Common myeloid progenitor, CD34-positive (primary cell): ENCODE data around the gene FBXO36.
"Not testable (repeated sequence)": the region's sequence is repeated elsewhere in the genome, so short reads cannot be mapped to it uniquely, and the experiment has no call there.

Experiments
- CTCF ChIA-PET: fragments of 350-600 bp; sonication (Branson Sonifier 250); formaldehyde crosslinking; loops from one replicate; lab custom pipeline; 2021; ENCODE audit warnings: antibody characterized with exemption; lab: Charles Lee
- POLR2A ChIA-PET: fragments of 350-600 bp; sonication (Branson Sonifier 250); formaldehyde crosslinking; loops from one replicate; lab custom pipeline; 2021; ENCODE audit warnings: antibody characterized with exemption; lab: Charles Lee
- DNase-seq, 3 donors: peaks; one replicate each; pipeline versions ENCODE4 v3.0.0 to v3.0.0-alpha.2; 2013
- H3K27ac ChIP-seq, 2 experiments: 1 replicate in 1 of 2; 2 replicates in 1 of 2; pipeline ENCODE4 v1.7.0; 2013; ENCODE audit warnings: inconsistent platforms in 2 of 2, low read length in 2 of 2, mild to moderate bottlenecking in 2 of 2, low read depth in 1 of 2, moderate library complexity in 1 of 2; ENCODE audit not compliant: severe bottlenecking in 2 of 2, insufficient read depth in 1 of 2, poor library complexity in 1 of 2
- H3K27me3 ChIP-seq, 5 experiments: replicated peaks in 2 of 5; 1 replicate in 3 of 5; 2 replicates in 2 of 5; pipeline versions ENCODE4 v1.6.1 to v1.7.0; 2013; ENCODE audit warnings: low read length in 4 of 5, mild to moderate bottlenecking in 2 of 5, moderate library complexity in 2 of 5, inconsistent platforms in 1 of 5; ENCODE audit not compliant: insufficient read depth in 5 of 5, control insufficient read depth in 4 of 5
- H3K36me3 ChIP-seq, 4 experiments: 1 replicate in 2 of 4; 2 replicates in 2 of 4; pipeline versions ENCODE4 v1.6.1 to v1.7.0; 2013; ENCODE audit warnings: low read length in 3 of 4, control low read depth in 1 of 4, mild to moderate bottlenecking in 1 of 4; ENCODE audit not compliant: control insufficient read depth in 4 of 4, insufficient read depth in 4 of 4
- H3K4me1 ChIP-seq, 4 experiments: 1 replicate in 3 of 4; 2 replicates in 1 of 4; pipeline versions ENCODE4 v1.6.1 to v1.7.1; 2013; ENCODE audit warnings: low read length in 3 of 4, mild to moderate bottlenecking in 3 of 4, control low read depth in 1 of 4, inconsistent platforms in 1 of 4, moderate library complexity in 1 of 4; ENCODE audit not compliant: control insufficient read depth in 4 of 4, insufficient read depth in 4 of 4; ENCODE audit errors: control extremely low read depth in 1 of 4
- H3K4me3 ChIP-seq, 7 experiments: 1 replicate in 4 of 7; 2 replicates in 3 of 7; pipeline versions ENCODE4 v1.5.1 to v1.7.0; 2013; ENCODE audit warnings: mild to moderate bottlenecking in 7 of 7, low read length in 6 of 7, moderate library complexity in 6 of 7, inconsistent platforms in 2 of 7, low read depth in 2 of 7, control low read depth in 1 of 7; ENCODE audit not compliant: insufficient read depth in 4 of 7, control insufficient read depth in 1 of 7; ENCODE audit errors: extremely low read depth in 1 of 7
- H3K9me3 ChIP-seq, 5 experiments: 1 replicate in 4 of 5; 2 replicates in 1 of 5; pipeline versions ENCODE4 v1.6.1 to v1.7.1; 2013; ENCODE audit warnings: low read length in 4 of 5, mild to moderate bottlenecking in 2 of 5, inconsistent platforms in 1 of 5, low read depth in 1 of 5, moderate library complexity in 1 of 5; ENCODE audit not compliant: control insufficient read depth in 4 of 5, insufficient read depth in 2 of 5; ENCODE audit errors: control extremely low read depth in 1 of 5
- WGBS: methylation state at CpG from one replicate; pipeline ENCODE4 v1.1.5; 2013; ENCODE audit not compliant: insufficient coverage; 5-methylcytosine and 5-hydroxymethylcytosine counted together

FBXO36 gene

GRCh38 chr2:229956491-229956890 is 34.2 kb downstream of the FBXO36 start:
- CTCF ChIA-PET = no interaction called here
- 100% methylated on average over 2 of the region's 3 CpGs for WGBS

GRCh38 chr2:229963596-229963995 is 41.3 kb downstream of the FBXO36 start:
- H3K27me3 ChIP-seq, H3K4me1 ChIP-seq, H3K4me3 ChIP-seq, DNase-seq, POLR2A ChIA-PET, H3K9me3 ChIP-seq, H3K36me3 ChIP-seq, H3K27ac ChIP-seq, CTCF ChIA-PET: not testable (repeated sequence)
- WGBS = no CpG with 5 or more reads among the region's 9 CpGs

More at GRCh38 chr2:229956491-229956890, 34.2 kb downstream of the FBXO36 start:
- Histone ChIP-seq H3K9me3 (no peaks in the 10 kb centered on the region), H3K4me1 (no peaks in the 10 kb centered on the region), H3K27me3 (no peaks in the 10 kb centered on the region), H3K27ac (no peak overlapping the region), H3K36me3 (no peaks in the 10 kb centered on the region), H3K4me3 (no peak overlapping the region)
- POLR2A ChIA-PET = no interaction called here
- no peak for DNase-seq

- 100% methylated on average over 1 of the region's 3 CpGs for WGBS
- Histone ChIP-seq H3K27ac (no peak overlapping the region), H3K4me3 (no peak overlapping the region), H3K27me3 (no peaks in the 10 kb centered on the region), H3K9me3 (no peaks in the 10 kb centered on the region), H3K36me3 (no peaks in the 10 kb centered on the region), H3K4me1 (no peaks in the 10 kb centered on the region)
- POLR2A ChIA-PET = no interaction called here
- CTCF ChIA-PET = no interaction called here
- DNase-seq = no peak
These were observed 47.6 kb downstream of the FBXO36 start for GRCh38 chr2:229969921-229970320.

DNA sequence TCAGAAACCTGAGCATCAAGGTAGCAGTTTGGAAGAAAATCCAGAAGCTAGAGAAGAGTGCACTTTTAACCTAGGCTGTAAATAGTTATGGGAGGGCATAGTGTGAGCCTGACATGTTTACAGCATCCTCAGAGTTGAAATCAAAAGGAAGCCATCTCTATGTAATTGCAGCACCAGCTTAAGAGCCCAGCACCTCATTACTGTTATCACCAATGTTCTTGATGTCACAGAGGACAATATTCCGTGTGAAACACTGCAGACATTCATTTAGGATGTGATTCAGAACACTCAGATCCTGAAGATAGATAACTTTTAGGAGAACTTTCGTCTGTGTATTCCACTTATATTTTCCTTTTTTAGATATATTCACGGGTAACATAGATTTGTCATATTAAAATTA is 48.1 kb downstream of the FBXO36 start:
- POLR2A ChIA-PET = no interaction called here
- Histone ChIP-seq H3K4me3 (no peak overlapping the region), H3K9me3 (no peaks in the 10 kb centered on the region), H3K4me1 (no peaks in the 10 kb centered on the region), H3K36me3 (no peaks in the 10 kb centered on the region), H3K27ac (no peak overlapping the region), H3K27me3 (no peaks in the 10 kb centered on the region)
- CTCF ChIA-PET = no interaction called here
- WGBS = 83% methylated on average over 1 of the region's 3 CpGs
- no peak for DNase-seq

GRCh38 chr2:229971298-229971790 is 49.0 kb downstream of the FBXO36 start:
- no peak overlapping the region for H3K4me3 ChIP-seq
- no peaks in the 10 kb centered on the region for H3K9me3 ChIP-seq
- H3K27ac ChIP-seq = no peak overlapping the region
- no peak for DNase-seq
- WGBS = 83% methylated on average over 1 of the region's 3 CpGs
- CTCF ChIA-PET = no interaction called here
- H3K36me3 ChIP-seq = no peaks in the 10 kb centered on the region
- no peaks in the 10 kb centered on the region for H3K4me1 ChIP-seq
- no peaks in the 10 kb centered on the region for H3K27me3 ChIP-seq
- POLR2A ChIA-PET = no interaction called here

DNA sequence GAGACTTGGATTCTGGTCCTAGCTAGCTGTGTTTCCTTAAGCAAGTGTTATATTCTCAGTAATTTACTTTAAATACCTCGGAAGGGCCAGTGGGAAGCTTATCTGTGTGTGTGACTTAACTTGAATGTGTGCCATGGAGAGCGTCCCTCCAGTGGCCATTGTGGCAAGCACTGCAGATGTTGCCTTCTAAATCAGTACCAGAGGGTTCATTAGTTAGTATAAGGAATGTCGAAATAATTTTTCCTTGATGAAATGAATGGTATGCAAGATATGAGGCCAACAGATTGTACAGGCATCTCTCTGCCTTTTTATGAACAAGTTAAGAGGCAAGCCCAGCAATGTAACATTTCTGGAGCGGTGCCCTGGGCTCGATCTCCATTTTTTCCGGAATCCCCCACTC is 52.0 kb downstream of the FBXO36 start:
- WGBS = 95% methylated on average over 5 of the region's 6 CpGs
- Histone ChIP-seq H3K4me1 (no peaks in the 10 kb centered on the region), H3K36me3 (no peaks in the 10 kb centered on the region), H3K27ac (no peak overlapping the region), H3K9me3 (no peaks in the 10 kb centered on the region), H3K4me3 (no peak overlapping the region), H3K27me3 (no peaks in the 10 kb centered on the region)
- ChIA-PET CTCF (no interaction called here), POLR2A (interaction anchor here (0.6 kb wide), 1 partner anchor 53 kb away, joined by 3 read pairs; no protein-coding TSS in a partner anchor)
- DNase-seq = no peak

- CTCF ChIA-PET = no interaction called here
These were observed 58.3 kb downstream of the FBXO36 start for GRCh38 chr2:229980431-229981184.

More at GRCh38 chr2:229980431-229981184, 58.3 kb downstream of the FBXO36 start:
- WGBS = 100% methylated on average over 5 of the region's 7 CpGs
- Histone ChIP-seq H3K27ac (no peak overlapping the region), H3K9me3 (no peaks in the 10 kb centered on the region), H3K4me1 (no peaks in the 10 kb centered on the region), H3K27me3 (no peaks in the 10 kb centered on the region), H3K36me3 (no peaks in the 10 kb centered on the region), H3K4me3 (no peak overlapping the region)
- DNase-seq = no peak
- POLR2A ChIA-PET = no interaction called here
